WTC11 (cell line): Measurements from ENCODE around the gene PRXL2B. TPM values are rescaled to one million over a fixed set of nuclear protein-coding genes. Genes with fewer than 3 reads are reported as not detected.

ENCODE experiments used
- ATAC-seq: fragments of 200-7000 bp; cut with Tn5 transposase; 2 replicates; pipeline ENCODE4 v1.10.0; 2021; ENCODE audit warnings: mild to moderate bottlenecking, moderate library complexity
- CTCF ChIA-PET: fragments of 300-600 bp; sonication (Branson Sonifier 250); formaldehyde crosslinking; loops from one replicate; lab custom pipeline; 2021; ENCODE audit warnings: antibody characterized with exemption; lab: Charles Lee
- POLR2A ChIA-PET: fragments of 350-600 bp; sonication (Branson Sonifier 250); formaldehyde crosslinking; loops from one replicate; lab custom pipeline; 2021; ENCODE audit warnings: antibody characterized with exemption; lab: Charles Lee
- DNase-seq: peaks from one replicate; pipeline ENCODE4 v3.0.0; 2021; ENCODE audit warnings: low spot score
- H3K27ac Mint-ChIP-seq: 2 replicates; pipeline ENCODE4 v1.8.0; 2021; ENCODE audit warnings: mixed read lengths
- H3K27me3 Mint-ChIP-seq: 2 replicates; pipeline ENCODE4 v1.8.0; 2021; ENCODE audit warnings: low read depth, mild to moderate bottlenecking, moderate library complexity, mixed read lengths
- H3K36me3 Mint-ChIP-seq: 2 replicates; pipeline ENCODE4 v1.8.0; 2021; ENCODE audit warnings: mixed read lengths
- H3K4me1 Mint-ChIP-seq: 2 replicates; pipeline ENCODE4 v1.8.0; 2022; ENCODE audit warnings: mixed read lengths
- H3K4me3 Mint-ChIP-seq: 2 replicates; pipeline ENCODE4 v1.8.0; 2021; ENCODE audit warnings: mild to moderate bottlenecking, moderate library complexity, mixed read lengths
- H3K9me3 Mint-ChIP-seq: 2 replicates; pipeline ENCODE4 v1.8.0; 2021; ENCODE audit warnings: mixed read lengths
- ESRRA ChIP-seq: sonication (generic); formaldehyde crosslinking; IDR thresholded peaks from 2 replicates; pipeline ENCODE4 v1.8.1; 2022; ENCODE audit warnings: mild to moderate bottlenecking, missing genetic modification reagents, borderline replicate concordance
- FOXK1 ChIP-seq: sonication (generic); formaldehyde crosslinking; IDR thresholded peaks from 2 replicates; pipeline ENCODE4 v1.8.0; 2022; ENCODE audit warnings: mild to moderate bottlenecking, moderate library complexity, missing genetic modification reagents
- GRHL2 ChIP-seq: fragments of 250-450 bp; sonication (Bioruptor Pico); IDR thresholded peaks from 2 replicates; pipeline ENCODE4 v1.8.0; 2022; ENCODE audit warnings: mild to moderate bottlenecking, moderate library complexity; ENCODE audit not compliant: insufficient replicate concordance, severe bottlenecking
- NFE2L1 ChIP-seq: sonication (generic); formaldehyde crosslinking; IDR thresholded peaks from 2 replicates; pipeline ENCODE4 v1.8.1; 2023; ENCODE audit warnings: missing genetic modification reagents
- NR2C2 ChIP-seq: sonication (generic); formaldehyde crosslinking; IDR thresholded peaks from 2 replicates; pipeline ENCODE4 v1.8.0; 2022; ENCODE audit warnings: mild to moderate bottlenecking, missing genetic modification reagents
- RELA ChIP-seq: sonication (generic); formaldehyde crosslinking; IDR thresholded peaks from 2 replicates; pipeline ENCODE4 v1.8.1; 2022; ENCODE audit warnings: missing genetic modification reagents, mild to moderate bottlenecking, borderline replicate concordance
- RORB ChIP-seq: fragments of 250-450 bp; sonication (Bioruptor Pico); IDR thresholded peaks from 2 replicates; pipeline ENCODE4 v1.9.0; 2021; ENCODE audit warnings: mild to moderate bottlenecking
- SP1 ChIP-seq: sonication (generic); formaldehyde crosslinking; conservative IDR thresholded peaks from 2 replicates; pipeline ENCODE4 v1.8.1; 2022; ENCODE audit warnings: missing genetic modification reagents
- ZNF416 ChIP-seq: fragments of 250-450 bp; sonication (Bioruptor Pico); IDR thresholded peaks from 2 replicates; pipeline ENCODE4 v1.9.0; 2021; ENCODE audit warnings: mild to moderate bottlenecking, inconsistent platforms
- total RNA-seq: library from RNA; stranded (reverse); gene quantifications from 3 replicates; pipeline ENCODE4 v1.2.3, GENCODE V29; 2021
- TF ChIP-seq, protein P1 (sequence below): sonication (generic); formaldehyde crosslinking; IDR thresholded peaks from 2 replicates; pipeline ENCODE4 v1.8.1; 2023; ENCODE audit warnings: mild to moderate bottlenecking, moderate library complexity, missing genetic modification reagents
- TF ChIP-seq, protein P2 (sequence below): sonication (generic); formaldehyde crosslinking; IDR thresholded peaks from 2 replicates; pipeline ENCODE4 v1.8.1; 2023; ENCODE audit warnings: mild to moderate bottlenecking, missing genetic modification reagents, moderate library complexity
- TF ChIP-seq, protein P3 (sequence below): sonication (generic); formaldehyde crosslinking; IDR thresholded peaks from 2 replicates; pipeline ENCODE4 v1.8.0; 2022; ENCODE audit warnings: mild to moderate bottlenecking, missing genetic modification reagents
- TF ChIP-seq, protein P4 (sequence below): fragments of 250-450 bp; sonication (Bioruptor Pico); conservative IDR thresholded peaks from 2 replicates; pipeline ENCODE4 v1.9.0; 2021; ENCODE audit warnings: mild to moderate bottlenecking
- TF ChIP-seq, protein P5 (sequence below): sonication (generic); formaldehyde crosslinking; IDR thresholded peaks from 2 replicates; pipeline ENCODE4 v1.8.0; 2022; ENCODE audit warnings: mild to moderate bottlenecking, missing genetic modification reagents

PRXL2B gene
- total RNA-seq, 1 experiment from 2014 or later = 50.3 TPM

DNA sequence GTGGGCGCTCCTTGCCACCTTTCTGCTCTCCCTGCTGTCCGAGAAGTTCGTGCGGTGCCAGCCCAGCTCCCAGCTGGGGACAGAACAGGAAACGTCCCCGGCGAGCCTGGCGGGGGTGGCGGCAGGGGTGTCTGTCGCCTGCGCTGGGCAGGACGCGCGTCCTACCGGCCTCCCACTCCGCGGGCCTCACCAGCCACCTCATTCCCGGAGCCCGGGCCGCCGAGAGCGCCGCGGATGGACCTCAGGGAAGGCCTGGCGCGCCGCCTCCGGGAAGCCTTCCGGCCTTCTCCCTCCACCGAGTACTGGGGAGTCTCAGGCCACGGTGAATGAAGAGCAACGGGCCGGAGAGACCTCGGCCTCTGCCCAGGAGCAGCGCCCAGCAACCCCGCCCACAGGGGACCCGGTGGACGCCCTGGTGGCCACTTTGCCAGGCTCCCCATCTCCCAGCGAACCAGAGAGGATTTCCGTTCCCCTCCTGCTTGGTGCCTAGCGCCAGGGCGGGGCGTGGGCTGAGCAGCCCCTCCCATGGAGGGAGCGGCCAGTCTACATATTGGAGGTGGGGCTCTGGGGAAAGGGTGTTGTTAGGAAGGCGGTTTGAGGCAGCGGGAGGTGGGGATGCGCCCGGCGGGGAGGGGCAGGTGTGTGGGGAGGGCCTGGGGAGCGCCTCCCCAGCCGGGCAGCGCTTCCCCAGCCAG lies 39.9 kb upstream of the PRXL2B start:
- DNase-seq = peak; percentile 83
- Mint-ChIP-seq H3K36me3 (no peaks in the 10 kb centered on the region), H3K27ac (peak overlapping the region; percentile 36; the same call in 1 of the 2 replicates), H3K4me3 (peak overlapping the region; percentile 72), H3K27me3 (peaks cover 6% of the 10 kb centered on the region), H3K9me3 (no peaks in the 10 kb centered on the region), H3K4me1 (peaks cover 5% of the 10 kb centered on the region; the same call in 1 of the 2 replicates)
- ATAC-seq = peak; percentile 60
- ChIA-PET POLR2A (interaction anchor here (1.2 to 1.6 kb wide), 4 partner anchors 20 to 39 kb away, joined by 4 to 6 read pairs (median 5); partner anchors contain the start of gene PANK4), CTCF (interaction anchor here (0.6 to 3.7 kb wide), 31 partner anchors 9 to 944 kb away, joined by 3 to 61 read pairs (median 5); partner anchors contain the start of genes FAAP20, PANK4, PEX10 and PRXL2B)
- TF ChIP-seq RELA (CRISPR knock-in tag) (0 out of 2 replicates have a peak, but pooled peaks have one; percentile 5), ZNF416 (CRISPR knock-in tag) (0 out of 2 replicates have a peak, but pooled peaks have one; percentile 24), FOXK1 (CRISPR knock-in tag) (peak; percentile 53), ESRRA (CRISPR knock-in tag) (0 out of 2 replicates have a peak, but pooled peaks have one; percentile 25), SP1 (CRISPR knock-in tag) (peak; percentile 70; the same call in 1 of the 2 replicates), NR2C2 (CRISPR knock-in tag) (no peak)
- TF ChIP-seq, protein P1, sequence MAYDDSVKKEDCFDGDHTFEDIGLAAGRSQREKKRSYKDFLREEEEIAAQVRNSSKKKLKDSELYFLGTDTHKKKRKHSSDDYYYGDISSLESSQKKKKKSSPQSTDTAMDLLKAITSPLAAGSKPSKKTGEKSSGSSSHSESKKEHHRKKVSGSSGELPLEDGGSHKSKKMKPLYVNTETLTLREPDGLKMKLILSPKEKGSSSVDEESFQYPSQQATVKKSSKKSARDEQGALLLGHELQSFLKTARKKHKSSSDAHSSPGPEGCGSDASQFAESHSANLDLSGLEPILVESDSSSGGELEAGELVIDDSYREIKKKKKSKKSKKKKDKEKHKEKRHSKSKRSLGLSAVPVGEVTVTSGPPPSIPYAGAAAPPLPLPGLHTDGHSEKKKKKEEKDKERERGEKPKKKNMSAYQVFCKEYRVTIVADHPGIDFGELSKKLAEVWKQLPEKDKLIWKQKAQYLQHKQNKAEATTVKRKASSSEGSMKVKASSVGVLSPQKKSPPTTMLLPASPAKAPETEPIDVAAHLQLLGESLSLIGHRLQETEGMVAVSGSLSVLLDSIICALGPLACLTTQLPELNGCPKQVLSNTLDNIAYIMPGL = peak; percentile 50; the same call in 1 of the 2 replicates
- TF ChIP-seq, protein P2, sequence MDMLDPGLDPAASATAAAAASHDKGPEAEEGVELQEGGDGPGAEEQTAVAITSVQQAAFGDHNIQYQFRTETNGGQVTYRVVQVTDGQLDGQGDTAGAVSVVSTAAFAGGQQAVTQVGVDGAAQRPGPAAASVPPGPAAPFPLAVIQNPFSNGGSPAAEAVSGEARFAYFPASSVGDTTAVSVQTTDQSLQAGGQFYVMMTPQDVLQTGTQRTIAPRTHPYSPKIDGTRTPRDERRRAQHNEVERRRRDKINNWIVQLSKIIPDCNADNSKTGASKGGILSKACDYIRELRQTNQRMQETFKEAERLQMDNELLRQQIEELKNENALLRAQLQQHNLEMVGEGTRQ (CRISPR knock-in tag) = 0 out of 2 replicates have a peak, but pooled peaks have one; percentile 32
- TF ChIP-seq, protein P3, sequence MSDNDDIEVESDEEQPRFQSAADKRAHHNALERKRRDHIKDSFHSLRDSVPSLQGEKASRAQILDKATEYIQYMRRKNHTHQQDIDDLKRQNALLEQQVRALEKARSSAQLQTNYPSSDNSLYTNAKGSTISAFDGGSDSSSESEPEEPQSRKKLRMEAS = 0 out of 2 replicates have a peak, but pooled peaks have one; percentile 9
- TF ChIP-seq, protein P4, sequence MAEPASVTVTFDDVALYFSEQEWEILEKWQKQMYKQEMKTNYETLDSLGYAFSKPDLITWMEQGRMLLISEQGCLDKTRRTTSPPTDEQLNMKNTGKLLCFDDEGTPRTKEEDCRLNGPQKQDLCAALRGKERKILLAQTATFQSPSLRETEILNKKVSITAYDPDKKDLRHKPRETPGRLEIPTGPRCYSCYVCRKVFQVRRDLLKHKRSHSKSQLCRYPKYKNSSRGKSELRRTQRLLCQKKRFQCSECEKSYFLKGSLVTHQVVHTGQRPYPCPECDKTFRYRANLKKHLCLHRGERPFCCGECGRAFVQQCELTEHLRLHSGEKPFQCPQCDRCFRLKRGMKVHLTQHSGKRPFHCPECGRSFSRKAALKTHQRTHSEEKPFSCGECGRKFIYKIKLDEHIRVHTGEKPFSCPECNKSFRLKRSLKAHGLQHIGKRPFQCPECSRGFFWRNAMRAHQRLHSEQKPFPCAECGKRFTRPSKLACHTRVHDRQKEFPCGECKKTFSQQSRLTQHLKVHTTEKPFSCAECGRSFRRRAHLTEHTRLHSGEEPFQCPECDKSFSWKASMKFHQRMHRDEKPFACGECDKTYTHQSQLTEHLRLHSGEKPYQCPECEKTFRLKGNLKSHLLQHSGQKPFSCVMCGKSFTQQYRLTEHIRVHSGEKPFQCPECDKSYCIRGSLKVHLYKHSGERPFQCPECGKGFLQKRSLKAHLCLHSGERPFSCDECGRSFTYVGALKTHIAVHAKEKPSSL (CRISPR knock-in tag) = no peak

DNA sequence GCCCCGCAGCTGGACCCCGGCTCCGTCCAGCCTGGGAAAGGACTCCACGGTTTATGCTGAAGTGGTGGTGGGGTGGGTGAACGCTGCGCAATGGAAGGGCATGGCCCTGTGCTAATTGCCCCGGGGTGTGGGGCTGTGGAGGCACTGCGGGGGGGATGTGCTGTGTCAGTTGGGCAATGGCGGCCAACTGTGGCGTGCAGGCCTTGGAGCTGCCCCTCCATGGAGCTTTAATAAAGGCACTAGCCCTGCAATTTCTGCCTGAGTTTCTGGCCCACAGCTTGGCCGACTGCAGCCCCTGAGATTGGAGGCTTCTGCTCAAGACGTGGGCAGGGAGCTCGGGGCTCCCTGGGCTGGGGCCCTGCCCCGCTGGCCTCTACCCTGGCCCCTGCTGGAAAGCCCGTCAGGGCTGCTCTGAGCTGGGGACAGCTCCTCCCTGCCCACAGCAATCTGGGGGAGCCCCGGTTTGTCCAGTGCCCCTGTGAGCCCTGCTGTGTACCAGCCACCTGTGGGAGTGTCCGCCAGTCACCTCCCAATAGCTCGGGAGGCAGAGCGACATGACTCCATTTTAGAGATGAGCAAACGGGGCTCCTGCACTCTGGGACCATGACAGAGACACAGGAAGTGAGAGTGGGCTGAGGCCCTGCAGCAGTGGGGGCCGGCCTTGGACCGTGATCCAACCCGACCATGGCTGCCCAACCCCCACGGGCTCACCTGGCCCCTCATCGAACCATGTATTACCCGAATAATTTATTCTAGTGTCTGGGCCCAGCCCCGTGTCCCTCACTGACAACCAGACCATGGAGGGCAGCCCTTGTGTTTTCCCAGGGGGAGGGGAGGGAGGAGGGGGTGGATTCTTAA lies 39.1 kb upstream of the PRXL2B start:
- peak overlapping the region; percentile 72 for H3K4me3 Mint-ChIP-seq
- ATAC-seq (peak; percentile 1), DNase-seq (no peak)
- CTCF ChIA-PET = interaction anchor here (0.6 to 3.7 kb wide), 25 partner anchors 8 to 877 kb away, joined by 3 to 61 read pairs (median 5); partner anchors contain the start of genes FAAP20, PANK4, PEX10 and PRXL2B
- H3K4me1 Mint-ChIP-seq = peaks cover 5% of the 10 kb centered on the region; the same call in 1 of the 2 replicates
- H3K9me3 Mint-ChIP-seq = no peaks in the 10 kb centered on the region
- H3K36me3 Mint-ChIP-seq = no peaks in the 10 kb centered on the region
- POLR2A ChIA-PET = interaction anchor here (0.5 to 1.3 kb wide), 2 partner anchors 36 to 38 kb away, joined by 3 to 4 read pairs; no protein-coding TSS in a partner anchor
- no peak overlapping the region for H3K27ac Mint-ChIP-seq
- TF ChIP-seq NFE2L1 (CRISPR knock-in tag) (peak; percentile 59; the same call in 1 of the 2 replicates), RORB (CRISPR knock-in tag) (no peak), GRHL2 (CRISPR knock-in tag) (no peak)
- TF ChIP-seq, protein P5, sequence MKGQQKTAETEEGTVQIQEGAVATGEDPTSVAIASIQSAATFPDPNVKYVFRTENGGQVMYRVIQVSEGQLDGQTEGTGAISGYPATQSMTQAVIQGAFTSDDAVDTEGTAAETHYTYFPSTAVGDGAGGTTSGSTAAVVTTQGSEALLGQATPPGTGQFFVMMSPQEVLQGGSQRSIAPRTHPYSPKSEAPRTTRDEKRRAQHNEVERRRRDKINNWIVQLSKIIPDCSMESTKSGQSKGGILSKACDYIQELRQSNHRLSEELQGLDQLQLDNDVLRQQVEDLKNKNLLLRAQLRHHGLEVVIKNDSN (CRISPR knock-in tag) = 0 out of 2 replicates have a peak, but pooled peaks have one; percentile 17
- H3K27me3 Mint-ChIP-seq = no peaks in the 10 kb centered on the region; the same call in 1 of the 2 replicates
